MM.1S (cell line): ENCODE data around the gene IMP3.
"Not testable (repeated sequence)": the region's sequence is repeated elsewhere in the genome, so short reads cannot be mapped to it uniquely, and the experiment has no call there.

Source experiments
- DNase-seq: peaks from one replicate; pipeline ENCODE4 v3.0.0-alpha.2; 2015
- H2AFZ ChIP-seq: fragments of 300-600 bp; sonication (generic); 2 replicates; pipeline ENCODE4 v1.6.0; 2016; ENCODE audit warnings: antibody characterized with exemption, low read length
- H3F3A ChIP-seq: fragments of 300-600 bp; sonication (generic); 2 replicates; pipeline ENCODE4 v1.6.1; 2016; ENCODE audit warnings: mild to moderate bottlenecking, antibody characterized with exemption, low read length, moderate library complexity, mixed read lengths; ENCODE audit not compliant: insufficient read depth
- H3K27ac ChIP-seq: fragments of 300-600 bp; sonication (generic); 2 replicates; pipeline ENCODE4 v1.5.1; 2016; ENCODE audit warnings: mild to moderate bottlenecking, low read length
- H3K27me3 ChIP-seq: fragments of 300-600 bp; sonication (generic); replicated peaks from 2 replicates; pipeline ENCODE4 v1.6.0; 2016; ENCODE audit warnings: low read length; ENCODE audit not compliant: insufficient read depth
- H3K36me3 ChIP-seq: fragments of 300-600 bp; sonication (generic); replicated peaks from 2 replicates; pipeline ENCODE4 v1.6.1; 2016; ENCODE audit warnings: mild to moderate bottlenecking, low read length, mixed read lengths; ENCODE audit not compliant: insufficient read depth
- H3K4me1 ChIP-seq: fragments of 300-600 bp; sonication (generic); 2 replicates; pipeline ENCODE4 v1.6.1; 2016; ENCODE audit warnings: low read length, mixed read lengths
- H3K4me2 ChIP-seq: fragments of 300-600 bp; sonication (generic); 2 replicates; pipeline ENCODE4 v1.6.0; 2016; ENCODE audit warnings: low read depth, low read length
- H3K4me3 ChIP-seq: fragments of 300-600 bp; sonication (generic); 2 replicates; pipeline ENCODE4 v1.5.1; 2016; ENCODE audit warnings: low read length, mixed read lengths
- H3K79me2 ChIP-seq: fragments of 300-600 bp; sonication (generic); 2 replicates; pipeline ENCODE4 v1.6.1; 2016; ENCODE audit warnings: mixed run types, low read length, mixed read lengths
- H3K9ac ChIP-seq: fragments of 300-600 bp; sonication (generic); 2 replicates; pipeline ENCODE4 v1.6.1; 2016; ENCODE audit warnings: low read length, mixed read lengths
- H3K9me2 ChIP-seq: fragments of 300-600 bp; sonication (generic); replicated peaks from 2 replicates; pipeline ENCODE4 v1.6.1; 2016; ENCODE audit warnings: mild to moderate bottlenecking, low read length, mixed read lengths; ENCODE audit not compliant: insufficient read depth
- H3K9me3 ChIP-seq: fragments of 300-600 bp; sonication (generic); replicated peaks from 2 replicates; pipeline ENCODE4 v1.6.1; 2016; ENCODE audit warnings: mild to moderate bottlenecking, low read length, mixed read lengths; ENCODE audit not compliant: insufficient read depth
- H4K20me1 ChIP-seq: fragments of 300-600 bp; sonication (generic); 2 replicates; pipeline ENCODE4 v1.6.1; 2016; ENCODE audit warnings: mild to moderate bottlenecking, low read length, moderate library complexity, mixed read lengths; ENCODE audit not compliant: insufficient read depth
- EZH2 ChIP-seq: fragments of 300-600 bp; sonication (generic); optimal IDR thresholded peaks from 2 replicates; pipeline ENCODE3; 2017; ENCODE audit warnings: low read depth, mild to moderate bottlenecking, antibody characterized with exemption, low read length, mixed read lengths
- EZH2phosphoT487 ChIP-seq: fragments of 300-600 bp; sonication (generic); IDR thresholded peaks from 2 replicates; pipeline ENCODE4 v1.6.1; 2018; ENCODE audit warnings: antibody characterized with exemption, low read length
- TF ChIP-seq, protein P1 (sequence below): fragments of 300-600 bp; sonication (generic); IDR thresholded peaks from 2 replicates; pipeline ENCODE4 v1.5.1; 2016; ENCODE audit warnings: antibody characterized with exemption, low read length, mixed read lengths

IMP3 gene

DNA sequence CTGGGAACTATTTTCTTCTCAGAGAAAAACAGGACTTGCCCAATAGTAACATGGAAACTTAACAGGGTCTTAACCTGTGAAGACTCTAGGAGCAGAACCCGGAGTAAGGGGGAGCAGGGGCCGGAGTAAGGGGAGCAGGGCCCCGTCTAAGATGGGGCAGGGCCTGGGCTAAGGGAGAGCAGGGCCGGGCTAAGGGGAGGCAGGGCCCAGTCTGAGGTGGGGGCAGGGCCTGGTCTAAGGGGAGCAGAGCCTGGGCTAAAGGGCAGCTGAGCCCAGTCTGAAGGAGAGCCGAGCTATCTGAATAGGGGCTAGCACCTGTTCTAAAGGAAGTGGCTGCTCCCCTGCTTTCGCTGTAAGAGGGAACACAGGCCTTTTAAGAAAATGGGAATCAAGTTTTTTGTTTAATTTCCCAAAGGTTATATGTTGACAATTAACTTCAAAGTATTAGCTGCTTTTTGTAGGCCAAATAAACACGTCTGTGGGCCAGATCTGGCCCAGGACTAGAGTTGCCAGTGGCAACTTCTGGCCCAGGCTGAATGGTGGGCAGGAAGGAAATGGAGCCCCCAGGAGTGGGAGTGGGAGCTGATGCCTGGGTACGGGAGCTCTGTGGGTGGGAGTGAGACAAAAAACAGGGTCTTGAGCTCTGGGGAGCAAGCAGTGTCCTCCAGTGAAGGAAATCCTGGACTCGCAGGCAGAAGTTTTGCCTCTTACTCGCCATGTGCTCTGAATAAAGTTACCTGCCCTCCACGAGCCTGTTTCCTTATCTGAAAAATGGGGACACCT, 40.2 kb upstream of the IMP3 start:
- no peak overlapping the region for H3K4me2 ChIP-seq
- H3K9ac ChIP-seq: no peak overlapping the region

DNA sequence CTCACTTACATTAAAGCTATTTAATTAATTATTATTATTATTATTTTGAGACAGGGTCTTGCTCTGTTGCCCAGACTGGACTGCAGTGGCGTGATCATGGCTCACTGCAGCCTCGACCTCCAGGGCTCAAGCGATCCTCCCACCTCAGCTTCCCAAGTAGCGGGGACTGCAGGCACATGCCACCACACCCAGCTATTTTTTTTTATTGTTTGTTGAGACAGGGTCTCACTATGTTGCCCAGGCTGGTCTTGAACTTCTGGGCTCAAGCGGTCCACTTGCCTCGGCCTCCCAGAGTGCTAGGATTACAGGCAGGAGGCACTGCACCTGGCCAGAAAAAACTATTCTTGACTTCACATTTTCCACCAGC, 38.3 kb upstream of the IMP3 start:
- H3K4me2 ChIP-seq, H3K4me1 ChIP-seq, H3K9ac ChIP-seq, H3K27me3 ChIP-seq, H3K27ac ChIP-seq, DNase-seq, H3K9me2 ChIP-seq, H3F3A ChIP-seq, H4K20me1 ChIP-seq, H3K4me3 ChIP-seq, H3K79me2 ChIP-seq, H2AFZ ChIP-seq, H3K9me3 ChIP-seq, H3K36me3 ChIP-seq: not testable (repeated sequence)

More for the DNA sequence above, 40.2 kb upstream of the IMP3 start:
- Histone ChIP-seq H3K36me3 (no peaks in the 10 kb centered on the region), H3K4me1 (no peaks in the 10 kb centered on the region), H4K20me1 (no peaks in the 10 kb centered on the region), H3K27me3 (0 out of 2 replicates have a peak, but pooled peaks cover 3% of the 10 kb centered on the region), H3K9me2 (no peaks in the 10 kb centered on the region), H3K9me3 (no peaks in the 10 kb centered on the region), H3K79me2 (no peaks in the 10 kb centered on the region), H2AFZ (no peak overlapping the region), H3F3A (no peaks in the 10 kb centered on the region), H3K4me3 (no peak overlapping the region), H3K27ac (no peak overlapping the region)
- TF ChIP-seq, protein P1, sequence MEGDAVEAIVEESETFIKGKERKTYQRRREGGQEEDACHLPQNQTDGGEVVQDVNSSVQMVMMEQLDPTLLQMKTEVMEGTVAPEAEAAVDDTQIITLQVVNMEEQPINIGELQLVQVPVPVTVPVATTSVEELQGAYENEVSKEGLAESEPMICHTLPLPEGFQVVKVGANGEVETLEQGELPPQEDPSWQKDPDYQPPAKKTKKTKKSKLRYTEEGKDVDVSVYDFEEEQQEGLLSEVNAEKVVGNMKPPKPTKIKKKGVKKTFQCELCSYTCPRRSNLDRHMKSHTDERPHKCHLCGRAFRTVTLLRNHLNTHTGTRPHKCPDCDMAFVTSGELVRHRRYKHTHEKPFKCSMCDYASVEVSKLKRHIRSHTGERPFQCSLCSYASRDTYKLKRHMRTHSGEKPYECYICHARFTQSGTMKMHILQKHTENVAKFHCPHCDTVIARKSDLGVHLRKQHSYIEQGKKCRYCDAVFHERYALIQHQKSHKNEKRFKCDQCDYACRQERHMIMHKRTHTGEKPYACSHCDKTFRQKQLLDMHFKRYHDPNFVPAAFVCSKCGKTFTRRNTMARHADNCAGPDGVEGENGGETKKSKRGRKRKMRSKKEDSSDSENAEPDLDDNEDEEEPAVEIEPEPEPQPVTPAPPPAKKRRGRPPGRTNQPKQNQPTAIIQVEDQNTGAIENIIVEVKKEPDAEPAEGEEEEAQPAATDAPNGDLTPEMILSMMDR: no peak
- TF ChIP-seq EZH2phosphoT487 (no peak), EZH2 (no peak)
- DNase-seq: no peak

DNA sequence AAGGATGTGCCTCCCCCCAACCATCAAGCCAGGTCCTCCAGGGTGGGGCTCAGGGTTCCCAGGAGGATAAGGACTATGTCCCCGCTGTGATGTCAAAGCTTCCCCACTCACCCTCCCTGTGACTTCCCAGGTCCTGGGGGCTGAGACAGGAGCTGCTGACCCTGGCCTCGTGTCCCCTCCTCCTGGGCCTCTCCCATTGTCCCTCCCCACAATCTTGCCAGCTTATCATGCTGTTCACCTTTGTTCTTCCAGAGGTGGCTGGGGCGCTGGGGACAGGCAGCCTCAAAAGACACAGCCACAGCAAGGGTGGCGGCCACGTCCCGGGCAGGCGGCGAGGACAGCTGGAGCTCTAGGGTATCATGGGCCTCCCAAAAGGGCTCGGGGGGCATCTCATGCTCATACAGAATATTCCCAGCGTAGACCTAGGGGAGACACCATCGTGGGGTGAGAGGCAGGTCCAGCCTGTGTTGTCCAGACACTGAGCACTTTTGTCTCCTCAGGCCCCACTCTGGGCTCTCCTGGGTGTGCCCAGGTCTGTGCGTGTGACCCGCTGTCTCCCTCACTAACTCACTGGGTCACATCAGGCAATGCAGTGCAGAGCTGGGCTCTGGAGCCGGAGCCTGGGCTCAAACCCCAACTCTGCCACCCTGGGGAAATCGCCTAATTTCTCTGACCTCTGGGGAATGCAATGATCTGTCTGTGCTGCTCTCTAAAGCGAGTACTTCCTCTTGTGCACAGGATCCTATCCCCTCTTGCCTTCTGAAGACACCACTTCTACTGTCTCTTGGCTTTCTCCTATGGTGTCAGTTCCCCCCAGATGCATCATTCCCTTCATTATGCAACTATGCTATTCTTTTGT, 37.7 kb upstream of the IMP3 start:
- Histone ChIP-seq H4K20me1 (no peaks in the 10 kb centered on the region), H3K4me1 (no peaks in the 10 kb centered on the region), H3K4me3 (no peak overlapping the region), H3K79me2 (no peaks in the 10 kb centered on the region), H3F3A (no peaks in the 10 kb centered on the region), H3K9me2 (no peaks in the 10 kb centered on the region), H3K9me3 (no peaks in the 10 kb centered on the region), H3K27me3 (0 out of 2 replicates have a peak, but pooled peaks cover 3% of the 10 kb centered on the region), H3K36me3 (no peaks in the 10 kb centered on the region), H2AFZ (no peak overlapping the region), H3K27ac (no peak overlapping the region), H3K9ac (no peak overlapping the region), H3K4me2 (no peak overlapping the region)
- TF ChIP-seq EZH2 (no peak), EZH2phosphoT487 (no peak)
- TF ChIP-seq, protein P1: no peak
- no peak for DNase-seq
